B cell (primary cell): Measurements from ENCODE around the gene QRICH1. TPM values are rescaled to one million over a fixed set of nuclear protein-coding genes. Genes with fewer than 3 reads are reported as not detected.
A peak's percentile ranks its signal among the peaks of the same experiment; 100 is the strongest.

Source experiments
- ATAC-seq: fragments of 200-7000 bp; cut with Tn5 transposase; one replicate; pipeline ENCODE4 v1.10.0; 2021; ENCODE audit warnings: low read depth, mild to moderate bottlenecking, moderate number of reproducible peaks, moderate library complexity
- CTCF ChIA-PET: fragments of 350-600 bp; sonication (Branson Sonifier 250); formaldehyde crosslinking; loops from one replicate; lab custom pipeline; 2021; ENCODE audit warnings: antibody characterized with exemption, inconsistent platforms; lab: Charles Lee
- POLR2A ChIA-PET: fragments of 350-600 bp; sonication (Branson Sonifier 250); formaldehyde crosslinking; loops from one replicate; lab custom pipeline; 2021; ENCODE audit warnings: antibody characterized with exemption; lab: Charles Lee
- DNase-seq: peaks from one replicate; pipeline ENCODE4 v3.0.0; 2013
- H2AFZ ChIP-seq: 2 replicates; pipeline ENCODE4 v1.6.1; 2012; ENCODE audit warnings: mild to moderate bottlenecking, low read depth, low read length; ENCODE audit not compliant: insufficient read depth, poor library complexity, severe bottlenecking
- H3K27ac ChIP-seq, 2 donors: 1 replicate in 1 of 2; 2 replicates in 1 of 2; pipeline ENCODE4 v1.5.1; 2012 to 2013; ENCODE audit warnings: low read length in 2 of 2, mild to moderate bottlenecking in 2 of 2, moderate library complexity in 1 of 2
- H3K27me3 ChIP-seq, 4 experiments: fragments of 200-600 bp in 1 of 4; sonication (generic) in 1 of 4; replicated peaks in 1 of 4; 1 replicate in 2 of 4; 2 replicates in 2 of 4; pipeline versions ENCODE4 v1.6.1 to v1.7.0; 2013 to 2016; ENCODE audit warnings: low read length in 3 of 4, mild to moderate bottlenecking in 2 of 4, mixed read lengths in 1 of 4, moderate library complexity in 1 of 4; ENCODE audit not compliant: insufficient read depth in 4 of 4, control insufficient read depth in 3 of 4; ENCODE audit errors: control extremely low read depth in 1 of 4
- H3K36me3 ChIP-seq, 2 experiments: replicated peaks in 1 of 2; 1 replicate in 1 of 2; 2 replicates in 1 of 2; pipeline versions ENCODE4 v1.6.1 to v1.7.1; 2013; ENCODE audit warnings: low read length in 1 of 2; ENCODE audit not compliant: insufficient read depth in 2 of 2, control insufficient read depth in 1 of 2; ENCODE audit errors: control extremely low read depth in 1 of 2, extremely low read depth in 1 of 2
- H3K4me1 ChIP-seq, 2 donors: fragments of 200-600 bp in 1 of 2; sonication (generic) in 1 of 2; 1 replicate in 1 of 2; 2 replicates in 1 of 2; pipeline versions ENCODE4 v1.5.1 to v1.6.1; 2013 to 2017; ENCODE audit warnings: low read length in 2 of 2; ENCODE audit not compliant: control insufficient read depth in 2 of 2, insufficient read depth in 2 of 2
- H3K4me2 ChIP-seq: replicated peaks from 2 replicates; pipeline ENCODE3; 2012; ENCODE audit warnings: mild to moderate bottlenecking, low read depth, low read length; ENCODE audit not compliant: poor library complexity, severe bottlenecking
- H3K4me3 ChIP-seq, 5 experiments: fragments of 200-600 bp in 1 of 5; sonication (generic) in 1 of 5; 1 replicate in 3 of 5; 2 replicates in 2 of 5; pipeline versions ENCODE4 v1.5.1 to v1.7.0; 2011 to 2016; ENCODE audit warnings: low read length in 4 of 5, mild to moderate bottlenecking in 4 of 5, low read depth in 2 of 5, control low read depth in 1 of 5, moderate library complexity in 1 of 5; ENCODE audit not compliant: insufficient read depth in 1 of 5; ENCODE audit errors: control extremely low read depth in 1 of 5, extremely low read depth in 1 of 5
- H3K79me2 ChIP-seq: fragments of 200-600 bp; sonication (generic); one replicate; pipeline ENCODE4 v1.6.0; 2016; ENCODE audit warnings: low read length; ENCODE audit not compliant: control insufficient read depth, insufficient read depth
- H3K9ac ChIP-seq: fragments of 200-600 bp; sonication (generic); 2 replicates; pipeline ENCODE4 v1.6.1; 2017; ENCODE audit warnings: mild to moderate bottlenecking, low read length, moderate library complexity
- H3K9me3 ChIP-seq, 3 donors: one replicate each; pipeline versions ENCODE4 v1.6.1 to v1.7.1; 2013; ENCODE audit warnings: low read length in 2 of 3; ENCODE audit not compliant: control insufficient read depth in 2 of 3, insufficient read depth in 1 of 3; ENCODE audit errors: control extremely low read depth in 1 of 3
- H4K20me1 ChIP-seq: 2 replicates; pipeline ENCODE4 v1.6.0; 2012; ENCODE audit warnings: mild to moderate bottlenecking, low read length; ENCODE audit not compliant: insufficient read depth, control insufficient read depth, poor library complexity, severe bottlenecking
- H3K27ac Mint-ChIP-seq: one replicate; pipeline ENCODE4 v1.8.0; 2021; ENCODE audit warnings: mixed read lengths
- H3K27me3 Mint-ChIP-seq: one replicate; pipeline ENCODE4 v1.8.0; 2021; ENCODE audit warnings: mixed read lengths
- H3K4me1 Mint-ChIP-seq: one replicate; pipeline ENCODE4 v1.8.0; 2021; ENCODE audit warnings: mixed read lengths
- H3K4me3 Mint-ChIP-seq: one replicate; pipeline ENCODE4 v1.8.0; 2021; ENCODE audit warnings: mixed read lengths
- H3K9me3 Mint-ChIP-seq: one replicate; pipeline ENCODE4 v1.8.0; 2022; ENCODE audit warnings: mixed read lengths; ENCODE audit not compliant: insufficient read depth
- EZH2 ChIP-seq: IDR thresholded peaks from 2 replicates; pipeline ENCODE4 v1.6.1; 2012; ENCODE audit warnings: borderline replicate concordance, low read depth, mild to moderate bottlenecking, moderate library complexity, low read length; ENCODE audit not compliant: insufficient read depth, poor library complexity, severe bottlenecking
- WGBS: methylation state at CpG from one replicate; pipeline ENCODE4 v1.1.5; 2013; ENCODE audit warnings: missing lambda C conversion rate; ENCODE audit not compliant: insufficient coverage; 5-methylcytosine and 5-hydroxymethylcytosine counted together
- intact Hi-C: fragments of 100-400 bp; cut with micrococcal nuclease; formaldehyde crosslinking; loops from one replicate; pipeline ENCODE4 v1.10.0; 2022
- polyA plus RNA-seq: library from polyadenylated mRNA; depleted of rRNA; stranded (reverse); fragments of >200 nt; gene quantifications from 2 replicates; pipeline ENCODE4 v1.2.3, GENCODE V29; 2012
- total RNA-seq, 2 donors: library from RNA; stranded (reverse); fragments of 120-200 nt in 1 of 2; gene quantifications; 1 replicate in 1 of 2; 2 replicates in 1 of 2; pipeline versions ENCODE4 v1.2.3 to v1.2.4, GENCODE V29; 2013 to 2022
- TF ChIP-seq, protein P1 (sequence below): fragments of 200-600 bp; IDR thresholded peaks from one replicate; pipeline ENCODE4 v1.8.0; 2022; ENCODE audit warnings: antibody characterized with exemption, mild to moderate bottlenecking

The QRICH1 gene
- total and polyA plus RNA-seq, 2 donors (not counting 1 experiment from before 2014, with no cell fraction given), result 179 to 187 TPM

DNA sequence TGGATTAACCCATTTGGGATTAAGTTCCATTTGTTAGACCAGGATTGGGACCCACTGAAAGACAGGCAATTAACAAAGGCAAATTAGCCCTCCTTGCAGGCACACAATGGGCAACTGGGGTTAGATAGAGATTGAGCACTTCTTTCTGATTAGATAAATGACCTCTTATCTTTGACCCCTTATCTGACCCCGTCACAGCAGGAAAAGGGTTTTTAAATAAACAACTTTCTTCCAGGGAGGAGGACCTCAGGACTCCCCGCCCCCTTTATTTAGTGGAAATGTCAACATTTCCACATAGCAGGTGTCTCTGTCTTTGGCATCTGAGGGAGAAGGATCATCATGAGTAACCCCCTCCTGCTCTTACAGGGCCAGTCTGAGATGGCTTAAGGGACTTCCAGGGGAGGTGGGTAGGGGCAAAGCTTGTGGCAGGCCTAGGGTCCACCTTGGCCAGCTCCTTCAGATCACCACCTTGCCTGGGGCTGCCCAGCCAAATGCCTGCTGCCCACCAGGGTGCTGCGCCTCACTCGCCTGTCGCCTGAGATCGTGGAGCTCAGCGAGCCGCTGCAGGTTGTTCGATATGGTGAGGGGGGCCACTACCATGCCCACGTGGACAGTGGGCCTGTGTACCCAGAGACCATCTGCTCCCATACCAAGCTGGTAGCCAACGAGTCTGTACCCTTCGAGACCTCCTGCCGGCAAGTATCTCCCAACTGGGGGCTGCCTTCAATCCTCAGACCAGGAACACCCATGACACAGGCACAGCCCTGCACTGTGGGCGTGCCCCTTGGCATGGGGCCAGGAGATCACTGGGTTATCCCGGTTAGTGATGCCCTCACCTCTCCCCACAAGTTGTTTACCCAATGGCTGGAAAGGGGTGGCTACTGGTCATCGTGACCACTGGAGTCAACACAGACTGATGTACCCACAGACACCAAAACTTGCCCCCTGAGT is 89.2 kb downstream of the QRICH1 start:
- no peak for DNase-seq
- Mint-ChIP-seq H3K4me1 (peaks cover 25% of the 10 kb centered on the region), H3K4me3 (peak overlapping the region; percentile 7), H3K27me3 (no peaks in the 10 kb centered on the region), H3K9me3 (no peaks in the 10 kb centered on the region), H3K27ac (no peak overlapping the region)
- CTCF ChIA-PET, result interaction anchor here (0.6 to 5.6 kb wide), 3 partner anchors 10 to 16 kb away, joined by 3 to 73 read pairs (median 4); partner anchors contain the start of gene P4HTM
- ATAC-seq, result no peak
- no peak overlapping the region for H3K4me3 ChIP-seq
- H3K79me2 ChIP-seq, result peaks cover 38% of the 10 kb centered on the region
- H3K36me3 ChIP-seq, result no peaks in the 10 kb centered on the region
- no peak for TF ChIP-seq EZH2
- TF ChIP-seq, protein P1, sequence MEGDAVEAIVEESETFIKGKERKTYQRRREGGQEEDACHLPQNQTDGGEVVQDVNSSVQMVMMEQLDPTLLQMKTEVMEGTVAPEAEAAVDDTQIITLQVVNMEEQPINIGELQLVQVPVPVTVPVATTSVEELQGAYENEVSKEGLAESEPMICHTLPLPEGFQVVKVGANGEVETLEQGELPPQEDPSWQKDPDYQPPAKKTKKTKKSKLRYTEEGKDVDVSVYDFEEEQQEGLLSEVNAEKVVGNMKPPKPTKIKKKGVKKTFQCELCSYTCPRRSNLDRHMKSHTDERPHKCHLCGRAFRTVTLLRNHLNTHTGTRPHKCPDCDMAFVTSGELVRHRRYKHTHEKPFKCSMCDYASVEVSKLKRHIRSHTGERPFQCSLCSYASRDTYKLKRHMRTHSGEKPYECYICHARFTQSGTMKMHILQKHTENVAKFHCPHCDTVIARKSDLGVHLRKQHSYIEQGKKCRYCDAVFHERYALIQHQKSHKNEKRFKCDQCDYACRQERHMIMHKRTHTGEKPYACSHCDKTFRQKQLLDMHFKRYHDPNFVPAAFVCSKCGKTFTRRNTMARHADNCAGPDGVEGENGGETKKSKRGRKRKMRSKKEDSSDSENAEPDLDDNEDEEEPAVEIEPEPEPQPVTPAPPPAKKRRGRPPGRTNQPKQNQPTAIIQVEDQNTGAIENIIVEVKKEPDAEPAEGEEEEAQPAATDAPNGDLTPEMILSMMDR, result no peak
- H2AFZ ChIP-seq, result no peak overlapping the region
- no peaks in the 10 kb centered on the region for H3K27me3 ChIP-seq
- no peak overlapping the region for H3K27ac ChIP-seq
- intact Hi-C loops, result no loop called here
- no peak overlapping the region for H3K4me2 ChIP-seq
- WGBS, result 97% methylated on average over 13 of the region's 16 CpGs
- H3K9ac ChIP-seq, result no peak overlapping the region
- POLR2A ChIA-PET, result interaction anchor here (0.6 kb wide), 1 partner anchor 703 kb away, joined by 10 read pairs; no protein-coding TSS in a partner anchor
- peaks cover 17% of the 10 kb centered on the region for H4K20me1 ChIP-seq
- H3K9me3 ChIP-seq, result no peaks in the 10 kb centered on the region
- peaks cover 15 to 18% of the 10 kb centered on the region in 2 donors for H3K4me1 ChIP-seq

DNA sequence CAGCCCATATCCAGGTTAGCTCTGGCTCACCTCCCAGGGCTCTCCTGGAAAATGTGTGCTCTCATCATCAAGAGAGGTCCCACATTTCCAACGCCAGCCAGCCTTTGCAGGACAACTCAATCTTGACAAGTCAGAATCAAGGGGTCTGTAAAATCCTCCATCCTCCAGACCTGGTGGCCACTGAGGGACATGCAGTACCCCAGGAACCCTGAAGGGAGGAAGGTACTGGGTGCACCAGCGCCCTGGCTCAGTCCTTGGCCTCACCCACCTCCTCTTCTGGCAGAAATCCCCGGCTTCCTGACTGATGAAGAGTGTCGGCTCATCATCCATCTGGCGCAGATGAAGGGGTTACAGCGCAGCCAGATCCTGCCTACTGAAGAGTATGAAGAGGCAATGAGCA is 92.7 kb downstream of the QRICH1 start:
- Histone ChIP-seq H3K4me2 (no peak overlapping the region), H3K4me1 (peaks cover 1% of the 10 kb centered on the region in 2 donors), H3K4me3 (no peak overlapping the region), H3K27me3 (no peaks in the 10 kb centered on the region), H4K20me1 (no peaks in the 10 kb centered on the region), H3K36me3 (peaks cover 0 to 5% of the 10 kb centered on the region in 2 experiments), H3K27ac (no peak overlapping the region), H2AFZ (no peak overlapping the region), H3K79me2 (peaks cover 6% of the 10 kb centered on the region), H3K9me3 (no peaks in the 10 kb centered on the region), H3K9ac (no peak overlapping the region)
- no peak for ATAC-seq
- TF ChIP-seq, protein P1, result no peak
- TF ChIP-seq EZH2, result no peak
- no peak for DNase-seq
- Mint-ChIP-seq H3K9me3 (no peaks in the 10 kb centered on the region), H3K27ac (no peak overlapping the region), H3K4me1 (peaks cover under 1% of the 10 kb centered on the region), H3K4me3 (no peak overlapping the region), H3K27me3 (no peaks in the 10 kb centered on the region)
- CTCF ChIA-PET, result no interaction called here
- 96% methylated on average over 6 of the region's 6 CpGs for WGBS
- intact Hi-C loops, result no loop called here
- POLR2A ChIA-PET, result no interaction called here
